Stimulated activated naive CD8-positive, alpha-beta T cell treated with anti-CD3 and anti-CD28 coated beads, Interleukin-15, amount 100 ng/mL, for 72 hours (primary cell): ENCODE results near the gene GNAS-AS1.

Experiments used
- ATAC-seq: fragments of 150-1000 bp; cut with Tn5 transposase; 2 replicates; pipeline ENCODE4 v1.10.0; 2021; ENCODE audit warnings: mild to moderate bottlenecking, moderate library complexity
- DNase-seq, 2 donors: peaks; one replicate each; pipeline ENCODE4 v3.0.0; 2021 to 2022
- H3K27ac Mint-ChIP-seq, 2 donors: one replicate each; pipeline ENCODE4 v1.8.0; 2022; ENCODE audit warnings: mild to moderate bottlenecking in 2 of 2, mixed read lengths in 2 of 2, moderate library complexity in 2 of 2
- H3K27me3 Mint-ChIP-seq: one replicate; pipeline ENCODE4 v1.8.0; 2022; ENCODE audit warnings: mixed read lengths
- H3K4me1 Mint-ChIP-seq: one replicate; pipeline ENCODE4 v1.8.0; 2022; ENCODE audit warnings: mild to moderate bottlenecking, mixed read lengths
- H3K4me3 Mint-ChIP-seq, 2 donors: one replicate each; pipeline ENCODE4 v1.8.0; 2022; ENCODE audit warnings: mild to moderate bottlenecking in 2 of 2, mixed read lengths in 2 of 2, moderate library complexity in 1 of 2
- H3K9me3 Mint-ChIP-seq, 2 donors: one replicate each; pipeline ENCODE4 v1.8.0; 2022; ENCODE audit warnings: mixed read lengths in 2 of 2

The GNAS-AS1 gene

DNA sequence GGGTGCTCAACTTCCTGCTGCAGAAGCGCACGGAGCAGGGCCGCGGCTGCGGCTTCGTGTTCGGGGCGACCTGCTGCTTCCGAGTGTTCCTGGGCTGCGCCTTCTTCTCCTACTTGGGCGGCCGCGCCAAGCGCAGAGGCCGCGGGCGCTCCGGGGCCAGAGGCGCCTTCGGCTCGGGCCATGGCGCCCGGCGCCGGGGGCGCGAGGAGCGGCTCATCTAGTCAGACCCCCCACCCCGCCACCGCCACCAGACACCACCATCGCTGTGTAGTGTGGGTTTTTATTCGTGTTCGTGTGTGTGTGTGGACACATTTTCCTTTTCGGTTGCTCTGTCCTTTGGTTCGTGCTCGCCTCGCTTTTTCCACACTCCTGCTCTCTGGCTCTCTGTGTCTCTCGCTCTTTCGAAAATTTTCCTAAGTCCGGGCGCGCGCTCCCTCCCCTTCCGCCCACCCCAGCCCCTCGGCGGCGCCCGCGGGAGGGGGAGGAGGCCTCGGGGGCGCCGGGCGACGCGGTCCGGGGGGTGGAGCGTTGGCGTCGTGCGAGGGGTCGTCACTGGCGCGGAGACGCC lies 39.9 kb upstream of the GNAS-AS1 start:
- peak overlapping the region; percentile 96 to 99 for H3K27ac Mint-ChIP-seq
- DNase-seq (peak; percentile 70 to 73), ATAC-seq (peak; percentile 44)
- peak overlapping the region; percentile 90 to 92 for H3K4me3 Mint-ChIP-seq
- no peaks in the 10 kb centered on the region for H3K27me3 Mint-ChIP-seq
- peaks cover 49% of the 10 kb centered on the region for H3K4me1 Mint-ChIP-seq
- no peaks in the 10 kb centered on the region for H3K9me3 Mint-ChIP-seq

DNA sequence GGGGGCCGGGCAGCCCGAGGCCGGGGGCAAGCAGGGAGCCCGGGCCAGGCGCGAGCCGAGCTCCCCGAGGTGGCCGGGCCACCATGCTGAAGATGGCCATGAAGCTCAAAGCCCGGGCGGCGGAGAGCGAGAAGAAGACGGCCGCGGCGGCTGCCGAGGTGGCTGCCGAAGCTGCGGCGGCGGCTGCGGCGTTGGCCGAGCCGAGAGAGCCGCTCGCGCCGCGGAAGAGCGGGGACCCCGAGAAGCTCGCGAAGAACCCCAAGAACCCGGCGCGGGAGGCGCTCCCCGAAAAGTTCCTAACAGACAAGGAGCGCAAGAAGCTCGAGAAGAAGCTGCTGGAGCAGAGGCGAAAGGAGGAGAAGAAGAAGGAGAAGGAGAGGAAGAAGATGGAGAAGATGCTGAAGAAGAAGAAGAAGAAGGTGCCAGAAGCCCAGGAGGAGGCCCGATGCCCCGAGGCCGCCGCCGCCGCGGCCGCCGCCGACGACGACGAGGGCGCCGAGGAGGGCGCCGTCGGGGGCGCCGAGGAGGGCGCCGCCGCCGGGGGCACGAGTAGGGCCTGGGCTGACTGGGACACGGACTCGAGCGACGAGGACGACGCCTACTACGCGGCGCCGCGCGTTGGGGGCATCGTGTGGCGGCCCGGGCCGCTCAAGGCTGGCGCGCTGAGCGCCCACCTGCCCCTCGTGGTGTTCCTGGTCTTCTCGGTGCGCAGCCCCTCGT lies 39.3 kb upstream of the GNAS-AS1 start:
- Mint-ChIP-seq H3K4me3 (peak overlapping the region; percentile 90 to 92), H3K27ac (peak overlapping the region; percentile 98 to 99), H3K4me1 (peaks cover 42% of the 10 kb centered on the region), H3K27me3 (no peaks in the 10 kb centered on the region), H3K9me3 (no peaks in the 10 kb centered on the region)
- DNase-seq, result peak; percentile 30 to 68
- no peak for ATAC-seq

DNA sequence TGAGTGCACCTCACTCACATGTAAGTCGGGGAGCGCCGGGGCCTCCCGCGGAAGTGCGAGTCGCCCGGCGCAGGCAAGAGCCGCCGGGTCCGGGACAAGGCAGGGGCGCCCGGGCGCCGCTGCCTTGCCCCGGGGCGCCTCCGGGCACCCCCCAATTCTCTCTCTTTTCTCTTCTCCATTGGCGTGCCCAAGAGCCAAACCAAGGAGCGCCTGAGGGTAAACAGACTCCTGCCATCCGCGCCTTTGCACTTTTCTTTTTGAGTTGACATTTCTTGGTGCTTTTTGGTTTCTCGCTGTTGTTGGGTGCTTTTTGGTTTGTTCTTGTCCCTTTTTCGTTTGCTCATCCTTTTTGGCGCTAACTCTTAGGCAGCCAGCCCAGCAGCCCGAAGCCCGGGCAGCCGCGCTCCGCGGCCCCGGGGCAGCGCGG lies 38.6 kb upstream of the GNAS-AS1 start:
- no peak for ATAC-seq
- DNase-seq, result no peak

DNA sequence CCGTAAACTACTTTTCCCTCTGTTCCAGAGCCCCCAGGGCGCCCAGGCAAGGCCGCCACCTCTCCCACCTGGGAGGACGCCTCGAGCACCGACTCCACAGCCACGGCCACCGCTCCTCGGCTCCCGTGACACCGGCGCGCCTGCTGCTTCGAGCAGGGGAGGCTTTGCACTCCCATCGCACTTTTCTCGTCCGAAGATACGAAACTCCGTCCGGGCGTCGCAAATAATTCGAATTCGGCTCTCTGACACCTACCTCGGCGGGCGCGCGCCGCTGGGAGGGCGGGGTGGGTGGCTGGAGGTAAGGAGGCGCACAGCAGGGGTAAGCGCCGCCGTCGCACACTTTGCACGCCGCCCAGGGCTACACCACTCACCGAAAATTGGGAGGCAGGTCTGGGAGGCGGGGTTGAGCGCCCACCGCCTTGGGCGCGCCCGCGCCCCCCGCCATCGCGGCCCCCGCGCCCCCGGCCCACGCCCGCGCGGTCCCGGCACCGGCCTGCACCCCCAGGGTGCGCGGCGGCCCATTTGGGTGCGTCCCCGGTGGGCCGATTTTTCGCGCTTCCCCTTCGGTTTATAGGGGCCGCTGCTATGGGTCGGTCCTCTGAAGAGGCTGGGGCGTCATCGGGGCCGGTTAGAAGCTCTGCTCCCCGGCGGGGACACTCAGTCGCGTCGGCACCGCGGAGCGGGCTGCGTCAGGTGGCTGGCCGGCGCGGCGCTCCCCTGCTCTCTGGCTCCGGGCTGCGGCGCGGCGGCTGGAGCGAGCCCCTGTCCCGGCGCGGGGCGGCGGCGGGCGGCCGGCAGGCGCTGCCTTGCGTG lies 38.0 kb upstream of the GNAS-AS1 start:
- peak; percentile 79 to 83 for DNase-seq
- H3K27ac Mint-ChIP-seq, result peak overlapping the region in 1 of 2 donors; percentile 86
- peak overlapping the region; percentile 86 to 87 for H3K4me3 Mint-ChIP-seq
- peak; percentile 73 for ATAC-seq
- no peaks in the 10 kb centered on the region for H3K27me3 Mint-ChIP-seq
- H3K9me3 Mint-ChIP-seq, result no peaks in the 10 kb centered on the region
- peaks cover 30% of the 10 kb centered on the region for H3K4me1 Mint-ChIP-seq

More for the DNA sequence above, 38.6 kb upstream of the GNAS-AS1 start:
- Mint-ChIP-seq H3K9me3 (no peaks in the 10 kb centered on the region), H3K4me1 (peaks cover 36% of the 10 kb centered on the region), H3K27ac (peak overlapping the region; percentile 90 to 95), H3K4me3 (peak overlapping the region; percentile 81 to 93), H3K27me3 (no peaks in the 10 kb centered on the region)

DNA sequence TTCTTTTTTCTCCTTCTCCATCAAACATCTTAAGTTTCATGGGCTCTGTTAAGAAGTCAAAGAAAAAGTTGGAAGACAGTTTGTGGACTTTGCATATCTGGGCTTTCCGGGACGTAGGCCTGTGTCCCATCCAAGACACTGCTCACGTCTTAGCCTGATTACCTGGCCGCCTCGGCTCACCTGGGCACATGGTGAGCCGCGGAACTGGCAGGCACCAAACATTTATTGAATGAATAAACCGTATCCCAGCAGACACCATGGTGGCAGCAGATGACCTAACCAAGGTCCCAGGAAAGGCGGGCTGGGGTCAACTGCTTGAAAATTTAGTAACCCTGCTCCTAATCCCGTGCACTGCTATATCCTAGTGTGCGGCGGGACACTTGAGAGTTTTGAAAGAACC lies 37.4 kb upstream of the GNAS-AS1 start:
- H3K4me1 Mint-ChIP-seq, result peaks cover 26% of the 10 kb centered on the region
- DNase-seq (no peak), ATAC-seq (no peak)
- H3K27me3 Mint-ChIP-seq, result no peaks in the 10 kb centered on the region
- no peaks in the 10 kb centered on the region for H3K9me3 Mint-ChIP-seq
- peak overlapping the region; percentile 86 to 87 for H3K4me3 Mint-ChIP-seq
- H3K27ac Mint-ChIP-seq, result peak overlapping the region in 1 of 2 donors; percentile 86

DNA sequence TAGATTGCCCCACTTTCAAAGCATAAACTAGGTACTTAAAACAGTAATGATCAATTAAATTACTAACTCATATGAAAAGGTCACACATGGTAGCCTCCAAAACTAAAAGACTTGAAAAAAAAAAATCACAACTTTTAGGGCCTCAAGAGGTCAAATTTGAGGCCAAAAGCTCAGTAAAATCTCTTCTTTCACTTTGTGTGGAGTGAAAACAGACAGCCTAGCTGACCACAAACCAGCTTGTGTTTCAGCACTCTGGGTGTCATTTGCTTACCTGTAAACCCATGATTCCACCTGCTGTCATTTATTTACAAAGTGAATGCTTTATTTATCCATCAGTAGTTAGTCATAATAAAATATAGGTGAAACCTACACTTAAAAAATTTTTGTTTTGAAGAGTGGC lies 35.8 kb upstream of the GNAS-AS1 start:
- no peak for DNase-seq
- no peaks in the 10 kb centered on the region for H3K9me3 Mint-ChIP-seq
- no peak overlapping the region for H3K4me3 Mint-ChIP-seq
- no peak overlapping the region for H3K27ac Mint-ChIP-seq
- no peak for ATAC-seq
- no peaks in the 10 kb centered on the region for H3K27me3 Mint-ChIP-seq
- peaks cover 18% of the 10 kb centered on the region for H3K4me1 Mint-ChIP-seq

DNA sequence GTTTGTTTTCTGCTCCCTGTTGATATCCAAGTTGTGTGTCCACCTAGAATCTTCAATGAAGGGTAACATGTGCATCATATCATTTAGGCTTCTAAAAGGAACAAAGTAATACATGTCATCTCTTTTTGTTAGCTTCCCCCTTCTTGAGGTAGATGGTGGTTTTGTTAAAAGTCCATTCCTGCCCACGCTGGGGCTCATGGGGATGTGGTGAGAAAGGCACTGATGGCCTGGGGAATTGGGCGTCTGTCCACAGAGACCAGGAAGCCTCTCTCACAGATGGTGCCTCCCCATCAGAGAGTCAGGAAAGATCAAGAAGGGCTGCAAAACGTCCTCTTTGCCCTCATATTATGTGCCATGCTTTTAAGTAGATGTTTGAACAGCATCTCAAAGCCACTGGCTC lies 34.3 kb upstream of the GNAS-AS1 start:
- no peak overlapping the region for H3K4me3 Mint-ChIP-seq
- H3K27me3 Mint-ChIP-seq, result no peaks in the 10 kb centered on the region
- H3K9me3 Mint-ChIP-seq, result no peaks in the 10 kb centered on the region
- H3K4me1 Mint-ChIP-seq, result peaks cover 22% of the 10 kb centered on the region
- DNase-seq (no peak), ATAC-seq (no peak)
- no peak overlapping the region for H3K27ac Mint-ChIP-seq

DNA sequence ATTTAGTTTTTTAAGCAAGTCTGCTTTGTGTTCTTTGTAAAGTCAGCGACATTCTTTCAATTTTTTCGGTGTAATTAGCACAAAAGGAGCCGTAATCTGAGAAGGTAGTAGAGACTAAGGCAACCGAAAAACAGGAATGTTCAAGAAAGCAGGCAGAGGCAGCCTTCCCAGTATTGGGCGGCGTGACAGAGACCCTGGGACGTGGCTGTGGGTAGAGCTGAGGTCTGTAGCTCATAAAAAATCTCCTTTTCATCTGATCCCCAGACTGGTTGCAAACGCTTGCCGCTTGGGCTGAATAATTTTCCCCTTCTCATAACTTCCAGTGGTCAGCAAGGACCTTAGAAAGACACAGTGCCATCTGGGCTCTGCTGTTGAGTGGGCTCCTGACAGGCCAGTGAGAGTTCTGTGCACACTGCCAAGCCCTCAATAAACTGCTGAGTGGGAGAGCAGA lies 32.6 kb upstream of the GNAS-AS1 start:
- H3K4me3 Mint-ChIP-seq, result no peak overlapping the region
- no peaks in the 10 kb centered on the region for H3K27me3 Mint-ChIP-seq
- H3K27ac Mint-ChIP-seq, result no peak overlapping the region
- H3K9me3 Mint-ChIP-seq, result no peaks in the 10 kb centered on the region
- H3K4me1 Mint-ChIP-seq, result peaks cover 29% of the 10 kb centered on the region
- DNase-seq, result no peak
- ATAC-seq, result no peak

DNA sequence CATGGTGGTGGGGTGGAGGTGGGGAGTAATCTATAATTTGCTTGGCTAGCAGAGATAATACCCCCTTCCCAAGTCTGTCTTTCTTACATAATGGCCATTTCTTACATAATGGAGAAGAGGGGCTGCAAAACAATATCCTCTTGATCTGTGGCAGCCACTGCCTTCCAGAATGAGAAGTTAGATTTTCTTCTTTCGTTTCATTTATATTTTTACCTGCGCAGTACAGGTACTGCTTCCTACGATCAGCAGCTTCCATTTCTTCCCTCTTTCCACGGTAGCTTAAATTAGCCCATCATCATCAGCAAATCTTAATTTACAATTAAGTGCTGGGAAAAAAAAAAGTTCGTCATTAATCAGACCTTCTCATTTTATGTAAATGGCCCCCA lies 32.0 kb upstream of the GNAS-AS1 start:
- Mint-ChIP-seq H3K9me3 (no peaks in the 10 kb centered on the region), H3K27me3 (no peaks in the 10 kb centered on the region), H3K27ac (no peak overlapping the region), H3K4me3 (no peak overlapping the region), H3K4me1 (peaks cover 33% of the 10 kb centered on the region)
- DNase-seq (no peak), ATAC-seq (no peak)

DNA sequence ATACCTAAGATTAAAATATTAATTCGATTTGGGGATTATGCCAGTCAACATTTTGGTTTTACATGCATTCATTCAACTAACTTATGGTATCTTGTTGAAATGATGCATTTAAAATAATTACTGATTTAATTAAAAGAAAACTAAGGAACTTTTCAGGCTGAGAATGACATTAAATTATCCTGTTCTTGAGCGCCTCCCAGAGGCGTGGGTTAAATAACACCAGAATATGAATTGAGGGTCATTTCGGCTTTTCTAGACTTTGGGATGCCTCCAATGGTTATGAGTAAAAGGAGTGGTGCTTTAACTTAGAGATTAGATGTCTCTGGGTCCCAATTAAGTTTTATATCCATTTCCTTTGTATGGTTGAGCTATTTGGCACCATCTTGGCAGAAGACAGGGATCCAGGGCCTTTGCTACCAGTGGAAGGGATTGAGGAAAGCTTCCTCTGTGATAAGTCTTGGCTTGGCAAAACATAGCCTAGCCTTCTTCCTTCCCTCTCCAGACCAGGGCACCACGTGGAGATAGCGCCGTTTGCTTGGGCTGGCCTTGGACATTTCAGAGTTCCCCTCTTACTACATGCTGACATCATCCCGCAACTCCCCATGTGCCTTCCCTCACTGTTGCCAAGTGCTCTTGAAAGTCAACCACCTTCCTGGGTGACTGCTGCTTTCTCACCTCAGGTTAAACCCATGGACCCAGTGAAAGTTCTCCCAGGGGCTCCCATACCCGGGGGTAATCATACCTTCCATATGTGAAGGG lies 30.5 kb upstream of the GNAS-AS1 start:
- Mint-ChIP-seq H3K4me3 (no peak overlapping the region), H3K27ac (no peak overlapping the region), H3K4me1 (peaks cover 27% of the 10 kb centered on the region), H3K9me3 (no peaks in the 10 kb centered on the region), H3K27me3 (no peaks in the 10 kb centered on the region)
- ATAC-seq (no peak), DNase-seq (no peak)

DNA sequence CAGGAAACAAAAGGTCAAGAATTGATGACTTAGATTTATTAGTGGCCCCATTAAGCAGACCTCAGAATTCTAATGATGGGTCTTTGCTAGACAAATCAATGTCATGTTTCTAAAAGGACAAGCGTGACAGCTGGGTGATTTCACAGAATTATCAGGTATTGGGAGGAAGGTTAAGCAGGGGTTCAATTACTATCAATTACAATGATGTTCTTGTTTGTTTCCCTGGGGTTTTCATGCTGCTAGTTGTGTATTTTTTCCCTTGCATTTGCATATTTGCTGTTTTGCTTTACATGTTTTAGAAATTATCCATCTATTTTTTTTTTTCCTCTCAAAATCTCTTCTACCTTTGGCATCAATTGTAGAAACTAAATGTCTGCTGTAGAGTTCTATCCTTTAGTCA lies 29.7 kb upstream of the GNAS-AS1 start:
- H3K27me3 Mint-ChIP-seq, result no peaks in the 10 kb centered on the region
- H3K27ac Mint-ChIP-seq, result no peak overlapping the region
- ATAC-seq (no peak), DNase-seq (no peak)
- no peak overlapping the region for H3K4me3 Mint-ChIP-seq
- H3K4me1 Mint-ChIP-seq, result peaks cover 27% of the 10 kb centered on the region
- no peaks in the 10 kb centered on the region for H3K9me3 Mint-ChIP-seq

DNA sequence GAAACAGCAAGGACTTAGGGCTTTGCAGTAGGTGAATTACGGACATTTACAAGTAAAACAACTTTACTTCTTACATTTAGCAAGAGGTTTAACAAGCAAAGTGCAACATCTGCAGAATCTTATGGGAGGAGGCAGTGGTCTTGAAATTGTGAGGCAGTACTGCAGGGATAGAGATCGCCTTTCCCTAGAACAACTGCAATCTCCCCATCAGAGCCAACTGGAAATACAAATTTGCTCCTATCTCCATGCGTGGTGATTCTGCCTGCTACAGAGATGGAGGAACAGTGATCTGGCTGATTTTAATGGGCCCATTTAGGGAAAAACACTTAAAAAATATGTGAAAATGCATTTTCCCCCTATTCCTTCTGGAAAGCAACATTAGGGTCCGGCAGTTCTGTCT lies 27.7 kb upstream of the GNAS-AS1 start:
- H3K4me3 Mint-ChIP-seq, result peak overlapping the region; percentile 45 to 58
- DNase-seq (no peak), ATAC-seq (no peak)
- no peaks in the 10 kb centered on the region for H3K9me3 Mint-ChIP-seq
- H3K27me3 Mint-ChIP-seq, result no peaks in the 10 kb centered on the region
- H3K27ac Mint-ChIP-seq, result peak overlapping the region in 1 of 2 donors; percentile 85
- peaks cover 27% of the 10 kb centered on the region for H3K4me1 Mint-ChIP-seq

DNA sequence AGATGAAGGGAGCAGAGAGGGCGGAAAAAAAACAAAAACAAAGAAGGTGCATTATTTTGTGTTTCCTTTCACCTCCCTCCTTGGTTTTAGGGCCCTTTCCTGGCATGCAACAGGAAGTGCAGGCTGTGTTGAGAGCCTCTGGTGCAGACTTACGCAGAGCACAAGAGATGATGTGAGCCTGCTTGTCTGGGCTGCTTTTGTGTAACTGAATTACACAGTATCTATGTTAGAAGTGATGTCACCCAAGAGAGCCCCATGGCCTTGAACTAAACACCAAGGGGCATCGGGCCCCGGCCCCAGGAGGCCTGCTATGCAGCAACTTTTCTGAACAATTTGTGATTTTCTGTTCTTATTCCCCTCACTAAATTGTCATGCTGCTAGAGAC lies 27.3 kb upstream of the GNAS-AS1 start:
- H3K4me1 Mint-ChIP-seq, result peaks cover 27% of the 10 kb centered on the region
- ATAC-seq (peak; percentile 82), DNase-seq (peak in 1 of 2 donors; percentile 24)
- peak overlapping the region; percentile 23 to 93 for H3K27ac Mint-ChIP-seq
- H3K4me3 Mint-ChIP-seq, result peak overlapping the region; percentile 45 to 58
- H3K27me3 Mint-ChIP-seq, result no peaks in the 10 kb centered on the region
- H3K9me3 Mint-ChIP-seq, result no peaks in the 10 kb centered on the region

DNA sequence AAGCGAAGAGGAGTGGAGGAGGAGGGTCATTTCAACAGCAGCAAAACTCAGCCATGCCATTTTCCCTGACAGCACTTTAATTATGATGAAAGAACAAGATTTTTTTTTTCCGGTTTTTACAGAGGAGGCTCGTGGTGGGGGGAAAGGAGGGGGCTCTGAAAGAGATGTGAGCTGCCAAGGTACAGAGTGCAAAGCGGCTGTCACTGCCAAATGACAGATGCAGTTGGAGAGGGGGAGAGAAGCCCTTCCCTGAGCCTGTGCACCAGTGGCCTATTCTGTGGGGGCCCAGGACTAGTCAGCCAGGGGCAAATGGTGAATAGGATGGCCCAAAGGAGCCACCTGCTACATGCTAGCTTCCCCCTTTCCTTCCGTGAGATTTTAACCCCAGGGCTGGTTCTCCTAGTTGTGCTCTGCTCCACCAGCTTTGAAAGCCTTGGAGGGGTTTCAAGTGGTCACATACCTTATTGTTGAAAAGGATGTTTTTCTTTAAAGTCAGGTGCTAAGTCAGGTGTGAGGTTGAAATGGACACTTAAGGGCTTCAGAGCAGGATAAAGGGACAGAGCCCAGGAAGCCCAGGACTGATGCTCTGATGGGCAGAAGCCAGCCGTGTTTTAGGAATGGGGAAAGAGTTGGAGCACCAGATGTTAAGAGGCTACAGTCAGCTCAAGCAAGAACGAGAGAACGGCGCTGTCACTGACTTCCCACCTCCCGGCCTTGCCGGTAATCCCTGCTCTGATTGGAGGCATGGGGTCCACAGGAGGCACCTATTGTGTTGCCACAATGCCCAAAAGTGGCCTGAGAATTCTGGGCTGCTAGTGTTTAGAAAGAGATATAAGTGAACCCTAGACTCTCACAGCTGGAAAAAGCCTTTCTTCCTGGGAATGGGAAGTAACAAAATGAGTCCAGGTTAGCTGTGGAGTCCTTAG lies 26.6 kb upstream of the GNAS-AS1 start:
- Mint-ChIP-seq H3K27me3 (no peaks in the 10 kb centered on the region), H3K9me3 (no peaks in the 10 kb centered on the region), H3K27ac (peak overlapping the region; percentile 23 to 93), H3K4me1 (peaks cover 27% of the 10 kb centered on the region), H3K4me3 (peak overlapping the region; percentile 45 to 53)
- DNase-seq, result no peak
- no peak for ATAC-seq
